Dermis blood vessel endothelial cell (primary cell): ENCODE results near the gene MASP2. TPM values are rescaled to one million over a fixed set of nuclear protein-coding genes. Genes with fewer than 3 reads are reported as not detected.
"Not testable (repeated sequence)": the region's sequence is repeated elsewhere in the genome, so short reads cannot be mapped to it uniquely, and the experiment has no call there.

Experiments used
- DNase-seq: peaks from one replicate; pipeline ENCODE4 v3.0.0; 2010
- total RNA-seq: library from RNA; depleted of rRNA; stranded (reverse); fragments of >200 nt; gene quantifications from 2 replicates; pipeline ENCODE4 v1.2.3, GENCODE V29; 2014

The MASP2 gene
- total RNA-seq, result not detected in 2 replicates

DNA sequence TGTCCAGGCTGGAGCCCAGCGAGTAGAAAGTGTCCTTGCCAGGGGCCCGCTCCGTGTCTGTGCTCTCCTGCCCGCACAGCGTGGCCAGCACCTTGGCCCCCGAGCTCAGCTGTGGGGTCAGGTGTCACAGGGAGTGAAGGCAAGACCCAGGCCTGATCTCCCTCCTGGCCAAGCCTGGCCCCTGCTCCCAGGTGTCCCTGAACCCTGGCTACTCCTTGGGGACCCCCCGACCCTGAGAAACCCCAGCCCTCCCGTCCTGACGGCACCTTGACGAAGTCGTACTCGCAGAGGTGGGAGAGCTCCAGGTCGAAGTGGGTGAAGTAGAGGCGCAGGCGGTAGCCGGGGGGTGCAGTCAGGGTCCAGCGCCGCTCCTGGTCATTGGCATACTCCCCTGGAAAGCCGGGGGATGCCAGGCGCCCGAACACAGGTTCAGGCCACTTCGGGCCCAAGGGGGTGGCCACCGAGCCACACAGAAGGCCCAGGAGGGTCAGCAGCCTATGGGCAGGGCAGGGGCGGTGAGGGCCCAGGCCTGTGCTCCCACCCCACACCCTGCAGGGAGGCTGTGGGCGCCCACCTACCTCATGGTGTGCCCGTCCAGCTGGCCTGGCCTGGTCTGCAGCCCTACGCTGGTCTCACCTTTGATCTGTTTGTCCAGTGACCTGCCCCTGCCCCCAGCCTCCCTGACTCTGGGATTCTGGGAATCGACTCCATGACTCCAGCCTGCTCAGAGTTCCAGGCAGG, at the start of gene MASP2:
TSS of gene MASP2 (minus strand) at position 615 of the 741 bp plus-strand sequence. CDS start at position 583, 32 bp downstream.
- DNase-seq, result no peak

DNA sequence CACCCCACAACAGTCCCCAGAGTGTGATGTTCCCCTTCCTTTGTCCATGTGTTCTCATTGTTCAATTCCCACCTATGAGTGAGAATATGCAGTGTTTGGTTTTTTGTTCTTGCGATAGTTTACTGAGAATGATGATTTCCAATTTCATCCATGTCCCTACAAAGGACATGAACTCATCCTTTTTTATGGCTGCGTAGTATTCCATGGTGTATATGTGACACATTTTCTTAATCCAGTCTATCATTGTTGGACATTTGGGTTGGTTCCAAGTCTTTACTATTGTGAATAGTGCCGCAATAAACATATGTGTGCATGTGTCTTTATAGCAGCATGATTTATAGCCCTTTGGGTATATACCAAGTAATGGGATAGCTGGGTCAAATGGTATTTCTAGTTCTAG, 36.7 kb upstream of the MASP2 start:
- DNase-seq, result not testable (repeated sequence)

DNA sequence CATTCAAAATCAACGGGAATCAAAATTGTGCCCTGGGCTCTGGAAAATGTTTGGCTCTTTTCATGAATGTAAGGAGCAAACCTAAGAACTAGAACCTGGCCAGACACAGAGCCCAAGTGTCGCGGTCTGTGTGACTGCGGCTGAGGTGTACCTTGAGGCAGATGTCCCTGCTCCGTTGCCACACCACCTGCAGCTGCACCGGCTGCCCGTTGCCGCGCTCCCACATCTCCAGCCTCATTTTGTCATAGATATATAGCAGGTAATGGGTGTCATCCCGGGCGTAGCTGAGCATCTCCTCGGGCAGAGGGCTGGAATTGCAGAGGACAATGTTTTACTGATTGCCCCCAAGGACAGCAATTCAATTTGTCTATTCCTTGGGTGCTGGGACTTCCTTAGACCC, 33.9 kb upstream of the MASP2 start:
- DNase-seq, result no peak

DNA sequence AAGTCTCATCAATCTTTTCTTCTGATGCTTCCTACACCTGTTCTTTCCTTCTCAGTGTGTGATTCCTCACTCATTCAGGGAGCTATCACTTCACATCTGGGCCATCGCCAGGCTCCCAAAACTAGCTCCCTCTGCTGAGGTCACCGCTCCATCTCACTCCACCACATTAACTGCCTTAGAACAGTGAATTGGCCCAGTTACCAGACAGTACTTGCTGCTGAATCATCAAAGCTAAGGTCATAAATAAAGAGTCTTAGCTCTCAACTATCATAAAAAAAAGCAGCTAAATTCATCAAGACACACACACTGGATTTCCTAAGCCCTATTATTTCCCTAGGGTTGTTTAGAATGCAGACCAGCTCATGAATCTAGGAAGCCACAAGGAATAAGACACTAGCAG, 31.6 kb upstream of the MASP2 start:
- DNase-seq, result no peak

DNA sequence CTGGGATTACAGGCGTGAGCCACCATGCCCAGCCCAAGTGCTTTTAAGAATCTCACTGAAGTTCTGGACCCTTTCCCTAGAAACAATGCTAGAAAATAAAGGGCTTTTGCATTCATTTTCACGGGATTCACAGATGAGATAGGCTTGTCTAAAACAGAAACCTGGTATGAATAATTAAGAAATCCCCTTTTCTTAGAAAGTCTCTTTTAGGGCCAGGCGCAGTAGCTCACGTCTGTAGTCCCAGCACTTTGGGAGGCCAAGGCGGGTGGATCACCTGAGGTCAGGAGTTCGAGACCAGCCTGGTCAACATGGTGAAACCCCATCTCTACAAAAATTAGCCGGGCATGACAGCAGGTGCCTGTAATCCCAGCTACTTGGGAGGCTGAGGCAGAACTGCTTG, 26.4 kb upstream of the MASP2 start:
- DNase-seq, result not testable (repeated sequence)

DNA sequence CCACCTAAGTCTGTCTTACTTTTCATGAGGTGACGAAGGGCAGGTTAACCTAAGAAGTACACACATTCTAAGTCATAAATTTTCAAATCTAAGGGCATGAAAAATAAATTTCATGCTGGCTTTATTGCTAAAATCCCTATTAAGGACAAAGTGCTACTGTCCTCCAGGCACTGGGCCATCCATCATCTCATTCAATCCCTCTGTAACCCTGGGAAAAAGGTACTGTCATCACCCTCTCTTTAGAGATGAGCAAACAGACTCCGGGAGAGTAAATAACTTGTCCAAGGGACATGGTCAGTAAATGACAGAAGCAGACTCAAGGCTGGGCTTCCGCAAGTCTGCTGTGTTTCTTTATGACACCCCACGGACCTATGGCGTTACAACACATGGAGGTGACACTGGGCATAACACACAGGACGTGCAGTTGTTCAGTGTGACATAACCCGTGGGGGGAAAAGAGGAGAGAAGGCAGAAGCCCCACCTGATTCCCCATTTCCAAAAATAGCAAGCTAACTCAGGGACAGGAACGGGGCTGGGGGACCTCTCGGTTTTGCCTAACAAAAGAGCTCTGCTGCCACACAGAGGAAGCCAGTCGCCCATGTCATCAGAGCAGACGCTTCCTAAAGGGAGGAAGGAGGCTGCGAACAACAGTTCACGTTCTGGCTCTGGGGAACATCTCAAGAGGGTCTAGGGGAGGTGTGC, 25.3 kb upstream of the MASP2 start:
- DNase-seq, result no peak

DNA sequence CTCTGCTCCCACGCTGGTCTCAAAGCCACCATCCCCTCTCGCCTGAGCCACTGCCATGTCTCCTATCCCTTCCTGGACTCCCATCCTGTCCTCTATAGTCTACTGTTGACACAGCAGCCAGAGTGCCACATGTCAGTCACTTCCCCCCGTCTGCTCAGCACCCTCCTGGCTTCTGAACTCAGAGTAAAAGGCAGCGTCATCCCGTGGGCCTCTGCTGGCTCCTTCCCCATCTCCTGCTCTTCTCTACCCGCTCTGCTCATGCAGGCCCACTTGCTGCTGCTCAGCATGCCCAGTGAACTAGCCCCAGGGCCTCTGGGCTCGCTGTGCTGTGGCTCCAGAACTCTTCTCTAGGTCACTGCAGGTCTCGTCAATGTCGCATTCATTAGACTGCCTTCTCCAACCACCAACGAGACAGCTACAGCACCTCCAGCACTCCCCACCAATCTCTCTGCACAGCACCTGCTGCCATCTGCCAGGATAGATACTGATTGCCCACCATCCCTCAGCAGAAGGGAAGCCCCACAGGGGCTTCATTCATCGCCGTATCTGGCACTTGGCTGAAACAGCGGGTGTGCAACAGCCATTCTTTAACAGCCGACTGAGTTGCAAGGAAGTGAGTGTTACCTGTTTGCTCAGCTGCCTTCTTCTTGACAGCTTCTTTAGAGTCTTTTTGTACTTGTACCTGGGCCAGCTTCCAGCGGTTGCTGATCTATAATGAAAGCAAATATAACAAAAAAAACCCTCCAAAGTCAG, 24.6 kb upstream of the MASP2 start:
- no peak for DNase-seq

DNA sequence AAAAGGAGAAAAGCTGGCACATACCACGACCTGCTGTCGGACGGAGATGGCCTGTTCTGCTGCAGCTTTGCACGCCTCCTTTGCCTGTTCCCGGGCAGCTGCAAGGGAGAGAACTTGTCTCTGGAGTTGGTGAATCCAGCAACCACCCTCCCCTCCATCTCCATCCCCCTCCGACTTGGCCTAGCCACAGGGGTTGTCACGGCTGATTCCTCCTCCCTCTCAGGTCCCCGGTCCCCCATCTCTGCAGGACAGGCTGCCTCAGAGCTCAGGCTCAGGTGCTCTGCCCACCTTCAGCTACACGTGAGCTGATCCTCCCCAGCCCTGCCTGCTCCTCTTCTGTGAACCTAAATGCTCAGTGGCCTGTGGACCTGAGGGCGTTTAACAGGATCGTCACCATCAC, 23.8 kb upstream of the MASP2 start:
- no peak for DNase-seq

DNA sequence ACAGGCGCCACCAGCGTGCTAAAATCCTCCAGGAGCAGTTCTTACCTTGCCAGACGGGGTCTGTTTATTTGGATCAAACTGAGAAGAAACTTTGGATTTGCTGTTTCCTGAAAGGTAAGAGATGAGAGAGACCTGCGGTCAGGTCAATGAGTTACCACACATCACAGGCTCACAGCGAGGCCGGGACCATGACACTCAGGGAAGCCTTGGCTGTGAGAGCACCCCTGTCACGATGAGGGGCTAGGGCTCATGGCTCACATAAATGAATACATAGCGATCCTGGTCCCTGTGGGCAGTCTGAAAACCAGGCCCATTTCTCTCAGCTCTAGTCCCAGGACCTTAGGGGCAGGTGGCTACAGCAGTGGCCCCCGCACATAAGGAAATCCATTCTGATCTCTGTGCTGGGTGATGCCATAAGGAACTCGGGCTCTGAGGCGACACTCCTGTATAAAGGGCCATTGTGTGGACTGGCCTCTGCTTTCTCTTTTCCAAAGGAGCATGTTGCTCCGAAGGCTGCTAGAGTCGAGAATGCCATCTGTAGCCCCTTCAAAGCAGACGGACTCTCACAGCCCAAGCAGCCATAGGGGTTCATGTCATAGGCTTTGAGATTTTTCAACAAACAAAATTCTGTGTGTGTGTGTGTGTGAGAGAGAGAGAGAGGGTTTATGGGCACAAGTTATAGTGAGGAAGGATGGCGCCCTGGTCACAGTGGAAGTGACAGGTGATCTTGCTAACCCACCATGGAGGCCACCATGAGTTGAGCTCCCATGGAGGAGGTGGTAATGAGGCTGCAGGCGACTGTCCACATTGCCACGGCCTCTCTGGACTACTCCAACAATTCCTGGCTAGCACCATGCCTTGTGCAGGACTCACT, 21.8 kb upstream of the MASP2 start:
- no peak for DNase-seq

DNA sequence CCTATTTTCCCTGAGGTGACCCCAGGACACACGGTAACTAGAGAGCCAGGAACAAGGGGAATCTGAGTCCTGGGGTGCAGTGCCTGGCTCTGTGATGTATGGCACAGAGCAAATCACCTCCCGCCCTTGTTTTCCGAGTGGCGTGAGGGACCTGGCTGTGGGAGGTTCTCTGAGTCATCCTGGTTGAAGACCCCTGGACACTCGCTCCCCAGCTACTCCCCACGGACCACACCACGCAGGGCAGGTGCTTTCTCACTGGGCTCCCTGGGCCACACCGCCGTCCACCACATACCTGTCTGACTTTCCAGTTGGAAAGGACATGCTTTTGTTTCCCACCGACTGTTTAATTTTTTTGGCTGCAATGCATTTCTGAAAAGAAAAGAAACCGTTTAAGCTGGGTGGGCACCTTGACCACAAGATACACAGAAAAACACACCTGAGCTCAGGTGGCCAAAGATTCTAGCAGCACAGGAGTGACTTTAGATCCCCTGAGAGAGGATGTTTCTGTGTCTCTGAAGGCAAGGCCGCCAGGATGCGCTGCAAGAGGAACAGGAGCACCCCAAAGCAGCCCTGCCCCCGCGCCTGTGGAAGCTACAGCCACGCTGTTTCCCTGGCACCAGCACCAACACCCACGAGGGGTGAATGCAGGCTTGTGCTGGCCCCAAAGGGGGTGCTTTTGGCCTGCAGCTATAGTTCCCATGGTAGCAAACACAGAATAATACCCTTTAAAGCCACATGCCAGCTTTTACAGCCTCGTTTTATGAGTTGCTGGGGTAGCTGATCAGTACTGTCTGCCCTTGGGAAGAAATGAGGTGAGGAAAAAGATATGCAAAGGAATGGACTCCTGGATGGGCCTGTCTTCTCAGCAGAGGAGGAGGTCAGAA, 20.9 kb upstream of the MASP2 start:
- DNase-seq, result no peak

DNA sequence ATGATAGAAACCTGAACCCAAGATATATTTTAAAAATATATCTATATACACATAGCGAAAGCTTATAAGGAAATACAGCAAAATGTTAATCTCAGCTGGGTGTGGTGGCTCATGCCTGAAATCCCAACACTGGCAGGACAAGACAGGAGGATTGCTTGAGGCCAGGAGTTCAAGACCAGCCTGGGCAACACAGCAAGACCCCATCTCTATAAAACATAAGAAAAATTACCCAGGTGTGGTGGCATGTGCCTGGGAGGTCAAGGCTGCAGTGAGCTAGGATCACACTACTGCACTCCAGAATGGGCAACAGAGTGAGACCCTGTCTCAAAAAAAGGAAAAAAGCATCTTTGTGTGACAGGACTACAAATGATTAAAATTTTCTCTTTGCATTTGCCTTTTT, 18.8 kb upstream of the MASP2 start:
- no peak for DNase-seq

DNA sequence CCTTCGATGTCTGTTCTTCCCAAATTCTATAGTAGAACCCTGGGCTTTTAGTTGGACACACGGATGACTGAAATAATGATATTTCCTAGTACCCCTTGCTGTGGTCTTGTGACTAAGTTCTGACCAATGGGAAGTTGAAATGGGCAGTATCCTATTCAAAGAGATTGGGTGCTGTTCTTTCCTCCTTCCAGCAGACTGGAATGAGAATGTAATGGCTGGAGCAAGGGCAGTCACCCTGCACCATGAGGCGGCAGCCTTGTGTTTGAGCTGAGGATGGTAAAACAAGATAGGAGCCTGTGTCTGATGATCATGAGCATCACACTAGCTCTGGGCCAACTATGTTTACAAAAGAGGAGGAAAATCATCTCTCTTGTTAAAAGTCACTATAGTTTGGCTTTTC, 17.9 kb upstream of the MASP2 start:
- no peak for DNase-seq

DNA sequence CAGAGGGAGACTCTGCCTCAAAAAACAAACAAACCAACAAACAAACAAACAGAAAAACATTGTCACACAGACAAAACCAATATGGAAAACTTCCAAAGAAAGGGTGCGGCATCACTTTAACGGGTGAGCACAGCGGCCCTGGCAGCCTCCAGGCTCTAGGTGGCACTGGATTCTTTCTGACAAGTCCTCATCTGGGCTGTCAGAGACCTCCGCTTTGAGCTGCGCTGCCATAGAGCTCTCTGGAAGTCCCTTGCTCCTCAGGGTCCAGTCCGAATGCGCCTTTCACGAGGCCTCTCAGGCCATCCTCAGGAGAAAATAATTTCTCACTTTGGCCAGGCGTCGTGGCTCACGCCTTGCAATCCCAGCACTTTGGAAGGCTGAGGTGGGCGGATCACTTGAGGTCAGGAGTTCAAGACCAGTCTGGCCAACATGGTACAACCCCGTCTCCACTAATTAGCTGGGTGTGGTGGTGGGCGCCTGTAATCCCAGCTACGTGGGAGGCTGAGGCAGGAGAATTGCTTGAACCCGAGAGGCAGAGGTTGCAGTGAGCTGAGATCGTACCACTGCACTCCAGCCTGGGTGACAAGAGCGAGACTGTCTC, 17.0 kb upstream of the MASP2 start:
- not testable (repeated sequence) for DNase-seq

DNA sequence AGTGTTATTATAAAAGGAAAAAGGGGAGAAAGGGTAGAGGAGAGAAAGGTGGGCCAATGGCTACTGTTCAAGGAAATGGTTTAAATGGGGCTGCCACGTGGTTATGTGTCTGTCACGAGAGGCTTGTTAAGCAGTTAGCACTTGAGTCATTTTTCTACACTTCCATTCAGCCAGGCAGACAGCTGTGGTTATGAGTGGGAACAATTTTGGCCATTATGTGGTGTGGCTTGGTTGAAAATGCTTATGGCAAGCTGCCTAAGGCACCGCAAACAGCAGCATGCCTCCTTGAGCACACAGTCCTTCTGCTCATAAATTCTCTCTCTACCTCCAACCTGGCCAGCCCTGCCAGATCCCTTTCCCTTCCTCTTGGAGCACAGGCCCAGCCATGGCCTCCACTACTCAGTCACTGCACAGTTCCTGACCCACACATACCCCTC, 15.9 kb upstream of the MASP2 start:
- no peak for DNase-seq

DNA sequence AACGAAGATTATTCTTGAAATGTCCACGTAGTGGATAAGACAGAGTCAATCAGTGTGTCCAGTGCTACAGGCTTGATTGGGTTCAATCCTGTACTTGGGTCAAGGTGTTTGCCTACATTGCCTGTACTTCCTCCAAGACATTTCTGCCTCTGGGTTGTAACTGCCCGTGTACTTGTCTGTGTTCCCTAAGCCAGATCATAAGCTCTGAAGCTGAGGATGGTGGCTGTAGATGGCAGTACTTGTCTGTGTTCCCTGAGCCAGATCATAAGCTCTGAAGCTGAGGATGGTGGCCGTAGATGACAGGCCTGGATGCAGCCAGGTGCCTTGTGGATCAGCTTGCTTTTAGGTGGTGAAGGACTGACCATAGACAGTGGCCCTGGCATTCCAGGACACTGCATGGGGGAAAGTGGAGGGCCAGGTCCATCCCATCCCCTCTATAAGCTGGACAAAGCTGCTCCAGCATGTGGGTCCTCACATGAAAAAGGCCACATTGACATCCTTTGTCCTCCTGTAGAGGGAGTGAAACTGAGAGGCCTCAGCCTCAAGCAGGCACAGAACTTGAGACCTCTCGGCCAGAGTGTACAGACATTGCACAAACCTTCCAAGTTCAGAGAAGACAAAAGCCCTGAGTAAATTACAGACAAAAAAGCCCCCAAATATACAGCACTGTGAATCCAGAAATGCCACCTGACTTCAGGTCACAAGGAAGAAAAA, 14.8 kb upstream of the MASP2 start:
- DNase-seq, result no peak

DNA sequence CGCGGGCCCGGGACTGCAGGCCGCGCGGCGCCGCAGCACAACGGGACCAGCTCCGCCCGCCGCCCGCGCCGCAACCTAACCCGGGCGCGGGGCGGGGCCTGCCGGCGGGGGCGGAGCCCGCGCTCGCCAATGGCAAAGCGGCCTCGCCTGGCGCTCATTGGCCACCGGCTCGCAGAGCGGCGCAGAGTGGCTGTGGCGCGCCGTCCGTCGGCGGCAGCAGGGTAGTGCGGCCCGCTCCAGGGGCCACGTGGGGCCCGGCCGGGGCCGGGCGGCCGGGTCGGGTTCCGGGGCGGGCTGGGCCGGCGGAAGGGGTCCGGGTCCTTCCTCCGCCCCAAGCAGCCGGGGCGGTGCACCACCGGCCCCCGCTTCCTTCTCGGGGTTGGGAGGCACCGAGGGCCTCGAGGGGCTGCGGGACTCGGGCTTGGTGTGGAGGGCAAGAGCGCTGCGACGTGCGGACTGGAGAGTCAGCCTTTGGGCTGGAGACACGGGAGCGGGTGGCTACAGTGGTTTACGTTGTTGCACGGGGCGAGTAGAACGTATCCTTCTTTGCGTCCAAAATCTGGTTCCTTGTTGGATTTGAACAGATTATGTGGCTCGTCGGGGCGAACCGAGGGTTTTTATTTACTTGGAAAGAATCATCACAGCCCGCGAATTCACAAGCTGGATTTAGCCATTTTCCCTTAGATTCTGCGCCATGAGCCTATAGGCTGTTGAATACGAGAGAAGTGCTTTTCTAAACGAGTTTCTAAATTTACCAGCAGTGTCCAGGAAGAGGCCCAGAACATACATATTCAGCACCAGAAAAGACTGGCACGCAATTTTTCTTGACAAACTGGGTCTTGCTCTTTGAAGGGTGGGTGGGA, 13.2 kb upstream of the MASP2 start, which contains the start of gene SRM:
TSS of gene SRM (minus strand) at position 51 of the 863 bp plus-strand sequence. CDS start 75 bp downstream, outside the sequence.
- peak; percentile 93 for DNase-seq

DNA sequence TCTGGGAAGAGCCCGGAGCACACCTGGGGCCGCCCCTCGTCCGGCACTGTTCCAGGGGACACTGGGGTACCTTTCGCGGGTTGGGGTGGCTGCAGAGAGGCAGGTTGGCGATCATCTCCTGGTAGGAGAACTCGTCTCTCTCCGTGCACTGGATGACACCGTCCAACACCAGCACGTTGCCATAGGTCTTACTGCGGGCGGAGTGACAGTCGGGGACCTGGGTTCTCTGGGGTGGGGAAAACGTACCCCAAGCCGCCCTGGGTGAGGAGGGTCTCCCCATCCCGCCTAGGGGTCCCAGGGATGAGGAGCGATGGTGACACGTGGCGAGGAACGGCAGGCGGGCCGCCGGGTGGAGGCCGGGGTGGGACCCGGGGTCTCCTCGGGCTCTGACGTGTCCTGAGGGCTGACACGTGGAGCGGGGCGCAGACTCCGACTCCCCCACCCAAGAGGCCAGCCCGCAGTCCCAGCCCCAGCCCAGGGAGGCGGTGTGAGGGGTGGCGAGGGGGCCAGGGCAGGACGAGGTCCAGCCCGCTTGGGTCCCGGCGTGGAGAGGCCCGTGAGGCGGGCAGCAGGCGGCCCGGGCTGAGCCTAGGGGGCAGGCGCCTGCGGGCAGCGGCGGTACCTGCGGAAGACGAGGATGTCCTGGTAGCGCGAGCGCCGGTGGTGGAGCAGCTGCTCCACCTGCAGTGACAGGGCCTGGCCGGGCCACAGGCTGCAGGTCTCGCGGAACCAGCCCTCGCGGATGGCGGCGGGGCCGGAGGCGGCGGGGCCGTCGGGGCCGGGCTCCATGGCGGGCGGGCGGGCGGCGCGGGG, 12.3 kb upstream of the MASP2 start:
- DNase-seq, result peak; percentile 21

DNA sequence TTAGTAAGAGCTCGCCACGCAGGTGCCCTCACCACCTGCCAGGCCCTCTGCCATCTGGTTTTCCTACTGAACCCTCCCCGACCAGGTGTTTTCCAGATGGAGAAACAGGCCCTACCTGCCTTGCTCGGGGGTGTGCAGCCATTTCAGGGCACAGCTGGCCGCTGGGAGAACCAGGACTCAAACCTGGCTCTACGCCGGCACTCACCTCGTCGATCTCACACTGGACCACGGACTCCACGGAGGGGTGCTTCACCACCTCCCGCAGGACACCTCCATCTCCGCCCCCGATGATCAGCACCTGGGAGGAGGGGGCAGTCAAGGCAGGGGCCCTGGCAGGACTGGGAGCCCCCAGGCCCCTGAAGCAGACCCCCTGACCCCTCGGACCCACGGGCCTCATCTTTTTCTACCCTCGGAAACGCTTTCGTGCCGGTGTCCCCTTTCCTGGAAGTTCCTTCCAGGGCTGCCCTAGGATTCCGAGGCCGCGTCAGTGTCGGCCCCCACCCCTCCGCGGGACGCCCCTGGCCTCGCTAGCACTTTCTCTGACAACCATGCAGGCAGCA, 11.6 kb upstream of the MASP2 start:
- DNase-seq, result no peak
